ENCODE data around the gene PARVA. TPM values are rescaled to one million over a fixed set of nuclear protein-coding genes. Genes with fewer than 3 reads are reported as not detected.

The PARVA gene
- total and polyA plus RNA-seq, 2 experiments from 2014 or later = 37.4 to 46.2 TPM

GRCh38 chr11:12411393-12411792, 34.0 kb downstream of the PARVA start:
- Histone ChIP-seq H4K20me1 (ENCODE audit: insufficient read depth, poor library complexity, severe bottlenecking) (no peaks in the 10 kb centered on the region), H3K4me1 (ENCODE audit: insufficient read depth) (peaks cover 41% of the 10 kb centered on the region), H3K36me3 (replicated peaks; ENCODE audit: insufficient read depth, low read depth) (no peaks in the 10 kb centered on the region), H3K79me2 (peaks cover 87% of the 10 kb centered on the region), H3K4me2 (no peak overlapping the region), H3K27ac (peak overlapping the region; percentile 66), H3K9me2 (replicated peaks; ENCODE audit: insufficient read depth) (no peaks in the 10 kb centered on the region), H2AFZ (no peak overlapping the region), H3K4me3 (no peak overlapping the region), H3K27me3 (no peaks in the 10 kb centered on the region), H3K9me3 (ENCODE audit: low read depth) (no peaks in the 10 kb centered on the region)
- 94% methylated on average over 3 of the region's 3 CpGs for WGBS (ENCODE audit: low lambda C conversion rate, missing lambda C conversion rate)
- TF ChIP-seq CTCF (IDR thresholded peaks at IDR 0.05; ENCODE audit: poor library complexity) = no peak
- no peak for TF ChIP-seq EZH2phosphoT487 (IDR thresholded peaks at IDR 0.05; ENCODE audit: low read depth, severe bottlenecking, unreplicated experiment)
- TF ChIP-seq EZH2 (IDR thresholded peaks at IDR 0.05; ENCODE audit: borderline replicate concordance) = no peak
- no peak for DNase-seq (ENCODE audit: low spot score)

- Histone ChIP-seq H4K20me1 (ENCODE audit: insufficient read depth, poor library complexity, severe bottlenecking) (no peaks in the 10 kb centered on the region), H3K27ac (peak overlapping the region; percentile 83), H2AFZ (no peak overlapping the region), H3K4me3 (no peak overlapping the region), H3K79me2 (peaks cover 89% of the 10 kb centered on the region), H3K4me1 (ENCODE audit: insufficient read depth) (peaks cover 41% of the 10 kb centered on the region), H3K9me3 (ENCODE audit: low read depth) (no peaks in the 10 kb centered on the region), H3K4me2 (peak overlapping the region; percentile 30), H3K36me3 (replicated peaks; ENCODE audit: insufficient read depth, low read depth) (no peaks in the 10 kb centered on the region), H3K27me3 (no peaks in the 10 kb centered on the region), H3K9me2 (replicated peaks; ENCODE audit: insufficient read depth) (no peaks in the 10 kb centered on the region)
- DNase-seq (ENCODE audit: low spot score) = peak; percentile 83
- 36% methylated on average over 7 of the region's 7 CpGs for WGBS (ENCODE audit: low lambda C conversion rate, missing lambda C conversion rate)
- no peak for TF ChIP-seq EZH2 (IDR thresholded peaks at IDR 0.05; ENCODE audit: borderline replicate concordance)
- TF ChIP-seq CTCF (IDR thresholded peaks at IDR 0.05; ENCODE audit: poor library complexity) = peak; percentile 73
- no peak for TF ChIP-seq EZH2phosphoT487 (IDR thresholded peaks at IDR 0.05; ENCODE audit: low read depth, severe bottlenecking, unreplicated experiment)
Observed at GRCh38 chr11:12411806-12412727, 34.7 kb downstream of the PARVA start.

GRCh38 chr11:12413141-12414052, 36.0 kb downstream of the PARVA start:
- 68% methylated on average over 9 of the region's 9 CpGs for WGBS (ENCODE audit: low lambda C conversion rate, missing lambda C conversion rate)
- Histone ChIP-seq H2AFZ (peak overlapping the region; percentile 10), H4K20me1 (ENCODE audit: insufficient read depth, poor library complexity, severe bottlenecking) (no peaks in the 10 kb centered on the region), H3K9me2 (replicated peaks; ENCODE audit: insufficient read depth) (no peaks in the 10 kb centered on the region), H3K4me3 (no peak overlapping the region), H3K27me3 (no peaks in the 10 kb centered on the region), H3K36me3 (replicated peaks; ENCODE audit: insufficient read depth, low read depth) (no peaks in the 10 kb centered on the region), H3K27ac (peak overlapping the region; percentile 83), H3K4me2 (peak overlapping the region; percentile 48), H3K79me2 (peaks cover 89% of the 10 kb centered on the region), H3K4me1 (ENCODE audit: insufficient read depth) (peaks cover 41% of the 10 kb centered on the region), H3K9me3 (ENCODE audit: low read depth) (no peaks in the 10 kb centered on the region)
- DNase-seq (ENCODE audit: low spot score) = no peak
- TF ChIP-seq EZH2 (IDR thresholded peaks at IDR 0.05; ENCODE audit: borderline replicate concordance) (no peak), CTCF (IDR thresholded peaks at IDR 0.05; ENCODE audit: poor library complexity) (no peak), EZH2phosphoT487 (IDR thresholded peaks at IDR 0.05; ENCODE audit: low read depth, severe bottlenecking, unreplicated experiment) (no peak)
